Activated CD4-positive, CD25-positive, alpha-beta regulatory T cell treated with anti-CD3 and anti-CD28 coated beads, Interleukin-2, amount 50 U/mL, for 72 hours (primary cell): ENCODE measurements around the gene CP.
"Not testable (repeated sequence)": the region's sequence is repeated elsewhere in the genome, so short reads cannot be mapped to it uniquely, and the experiment has no call there.

Experiments
- DNase-seq: peaks from one replicate; pipeline ENCODE4 v3.0.0; 2021

CP gene

GRCh38 chr3:149221783-149222517 lies at the start of gene CP:
TSS of gene CP (minus strand) at chr3:149221829. CDS start at chr3:149221792, 37 bp downstream.
- DNase-seq: no peak

GRCh38 chr3:149270180-149270579 lies 48.6 kb upstream of the CP start:
- DNase-seq: no peak

GRCh38 chr3:149269687-149270086 lies 48.1 kb upstream of the CP start:
- no peak for DNase-seq

DNA sequence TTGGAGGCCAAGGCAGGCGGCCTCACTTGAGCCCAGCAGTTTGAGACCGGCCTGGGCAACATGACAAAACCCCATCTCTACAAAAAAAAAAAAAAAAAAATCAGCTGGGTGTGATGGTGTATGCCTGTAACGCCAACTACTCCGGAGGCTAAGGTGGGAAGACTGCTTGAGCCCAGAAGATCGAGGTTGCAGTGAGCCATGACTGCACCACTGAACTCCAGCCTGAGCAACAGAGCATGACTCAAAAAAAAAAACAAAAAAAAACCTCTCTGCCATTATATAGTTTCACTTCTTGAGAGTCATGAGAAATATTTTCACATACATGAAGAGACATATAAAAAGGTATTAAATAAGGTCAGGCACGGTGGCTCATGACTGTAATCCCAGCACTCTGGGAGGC lies 45.9 kb upstream of the CP start:
- no peak for DNase-seq

GRCh38 chr3:149266736-149267135 lies 45.1 kb upstream of the CP start:
- DNase-seq: no peak

DNA sequence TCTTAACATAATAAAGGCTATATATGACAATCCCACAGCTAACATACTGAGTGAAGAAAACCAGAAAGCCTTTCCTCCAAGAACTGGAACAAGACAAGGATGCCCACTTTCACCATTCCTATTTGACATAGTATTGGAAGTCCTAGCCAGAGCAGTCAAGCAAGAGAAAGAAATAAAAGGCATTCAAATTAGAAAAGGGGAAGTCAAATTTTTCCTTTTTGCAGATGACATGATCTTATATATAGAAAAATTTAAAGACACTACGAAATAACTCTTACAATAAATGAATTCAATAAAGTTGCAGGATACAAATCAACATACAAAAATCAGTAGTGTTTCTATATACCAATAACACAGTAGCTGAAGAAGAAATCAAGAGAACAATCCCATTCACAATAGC lies 42.2 kb upstream of the CP start:
- no peak for DNase-seq

DNA sequence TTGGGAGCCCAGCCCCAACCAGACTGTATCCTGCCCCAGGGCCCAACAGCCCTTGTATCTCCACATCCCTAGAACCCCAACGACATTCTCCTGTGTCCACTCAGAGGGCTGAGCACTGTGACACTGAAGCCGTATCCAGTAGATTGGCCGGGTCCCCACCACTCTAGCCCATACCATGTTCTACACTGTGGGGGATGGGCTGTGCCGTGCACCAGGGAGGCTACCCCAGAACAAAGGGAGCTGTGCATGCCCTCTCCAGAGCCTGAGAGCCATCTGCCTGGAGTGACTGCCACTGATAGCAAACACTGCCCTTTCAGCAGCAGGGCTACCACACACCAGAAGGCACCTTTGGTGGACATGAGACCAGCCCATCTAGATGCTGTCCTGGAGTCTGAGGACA lies 37.1 kb upstream of the CP start:
- no peak for DNase-seq

GRCh38 chr3:149258298-149258697 lies 36.7 kb upstream of the CP start:
- DNase-seq: no peak

DNA sequence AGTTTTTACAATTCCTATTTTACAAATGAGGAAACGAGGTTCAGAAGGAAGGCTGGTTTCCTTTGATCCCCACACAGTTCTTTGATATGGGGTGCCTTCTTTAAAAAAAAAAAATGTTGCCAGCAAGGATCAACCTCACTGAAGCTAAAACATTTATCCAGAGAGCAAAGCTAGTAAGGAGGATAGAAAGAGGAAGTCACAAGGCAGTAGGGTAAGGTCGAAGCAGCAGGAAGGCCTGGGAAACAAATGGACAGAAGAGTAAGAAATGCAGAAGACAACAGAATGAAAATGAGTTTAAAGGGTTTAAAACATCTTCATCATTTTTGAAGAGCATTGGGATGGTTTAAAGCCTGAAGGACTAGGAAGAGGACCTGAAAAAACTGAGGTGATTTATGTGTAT lies 30.6 kb upstream of the CP start:
- no peak for DNase-seq

DNA sequence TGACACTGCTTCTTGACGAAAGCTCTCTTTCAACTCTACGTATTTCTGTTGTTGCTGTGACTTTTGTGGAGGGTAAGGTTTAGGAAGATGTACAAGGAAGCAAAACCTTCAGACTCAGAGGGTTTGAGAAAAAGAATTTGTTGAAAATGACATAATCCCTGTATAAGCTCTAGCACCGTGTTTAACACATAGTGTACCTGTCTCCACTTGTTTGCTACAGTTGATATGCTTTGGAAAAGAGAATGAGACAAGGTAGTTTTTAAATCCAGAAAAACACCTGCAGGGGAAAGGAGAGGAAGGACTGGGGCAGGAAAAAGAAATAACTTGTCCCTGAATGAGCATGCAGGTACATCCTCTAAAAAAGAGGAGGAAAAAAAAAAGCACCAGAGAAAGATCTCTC lies 29.6 kb upstream of the CP start:
- DNase-seq: no peak

- DNase-seq: no peak
Measured at GRCh38 chr3:149247929-149248691, 26.5 kb upstream of the CP start.

- DNase-seq: no peak
Measured at GRCh38 chr3:149247008-149247710, 25.5 kb upstream of the CP start.

GRCh38 chr3:149245738-149246451 lies 24.3 kb upstream of the CP start:
- no peak for DNase-seq

DNA sequence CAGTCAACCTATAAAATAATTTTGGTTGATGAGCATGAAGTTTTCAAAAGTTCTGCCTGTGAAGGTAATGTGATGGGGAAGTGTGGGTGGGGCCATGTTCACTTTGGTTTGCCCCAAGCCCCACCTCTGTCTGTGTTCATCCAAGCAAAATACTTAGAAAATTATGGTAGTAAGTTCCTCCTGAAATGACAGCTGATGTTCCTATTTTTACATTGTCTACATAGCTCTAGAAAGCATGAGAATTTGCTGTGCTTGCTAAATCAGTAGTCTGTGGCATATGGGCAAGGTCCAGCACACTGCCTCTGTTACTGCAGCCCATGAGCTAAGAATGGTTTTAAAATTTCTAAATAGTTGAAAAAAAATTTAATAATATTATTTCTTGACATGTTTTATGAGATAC lies 21.9 kb upstream of the CP start:
- DNase-seq: no peak

DNA sequence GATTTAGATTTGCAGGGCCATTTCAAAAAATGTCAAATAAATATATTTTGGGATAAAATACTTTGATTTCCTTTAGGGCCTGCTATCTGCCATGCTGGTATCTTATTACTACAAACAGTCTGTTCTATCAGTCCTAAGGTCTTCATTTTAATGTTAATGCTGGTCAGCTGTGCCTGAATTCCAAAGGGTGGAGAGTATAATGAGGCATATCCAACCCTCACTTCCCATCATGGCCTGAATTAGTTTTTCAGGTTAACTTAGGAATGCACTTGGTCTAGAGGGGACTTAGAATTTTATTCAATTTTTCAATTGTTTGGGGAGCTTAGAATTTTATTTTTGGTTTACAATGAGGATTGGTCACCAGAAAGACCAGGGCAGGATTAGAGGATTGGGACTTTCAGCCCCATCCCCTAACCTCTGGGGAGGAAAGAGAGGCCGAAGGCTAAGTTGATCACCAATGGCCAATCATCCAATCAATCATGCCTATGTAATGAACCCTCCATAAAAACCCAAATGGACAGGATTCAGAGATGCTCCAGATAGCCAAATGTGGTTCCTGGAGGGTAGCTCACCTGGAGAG lies 17.8 kb upstream of the CP start:
- DNase-seq: no peak

GRCh38 chr3:149238268-149238667 lies 16.6 kb upstream of the CP start:
- not testable (repeated sequence) for DNase-seq

DNA sequence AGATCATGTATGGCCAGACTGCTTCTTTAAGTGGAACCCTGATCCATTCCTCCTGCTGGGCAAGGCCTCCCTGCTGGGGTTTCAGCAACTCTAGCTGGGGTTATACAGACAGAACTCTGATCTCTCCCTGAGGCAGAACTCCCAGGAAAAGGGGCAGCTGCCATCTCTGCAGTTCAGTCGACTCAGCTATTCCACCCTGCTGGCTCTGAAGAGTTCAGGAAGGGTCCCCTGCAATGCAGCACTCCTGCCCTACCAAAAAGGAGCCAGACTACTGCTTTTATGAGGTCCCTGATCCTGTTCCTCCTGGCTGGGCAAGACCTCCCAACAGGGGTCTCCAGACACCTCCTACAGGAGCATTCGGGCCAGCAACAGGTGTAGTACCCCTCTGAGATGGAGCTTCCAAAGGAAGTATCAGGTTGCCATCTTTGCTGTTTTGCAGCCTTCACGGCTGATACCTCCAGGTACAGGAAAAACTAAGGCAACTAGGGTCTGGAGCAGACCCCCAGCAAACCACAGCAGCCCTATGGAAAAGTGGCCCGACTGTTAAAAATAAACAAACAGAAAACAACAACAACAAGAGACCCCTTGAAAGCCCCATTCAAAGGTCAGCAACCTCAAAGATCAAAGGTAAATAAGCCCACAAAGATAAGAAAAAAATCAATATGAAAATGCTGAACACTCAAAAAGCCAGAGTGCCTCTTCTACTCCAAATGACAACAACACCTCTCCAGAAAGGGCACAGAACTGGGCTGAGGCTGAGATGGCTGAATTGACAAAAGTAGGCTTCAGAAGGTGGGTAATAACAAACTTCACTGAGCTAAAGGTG lies 14.2 kb upstream of the CP start:
- no peak for DNase-seq

- no peak for DNase-seq
Measured at GRCh38 chr3:149234671-149235245, 13.1 kb upstream of the CP start.

- no peak for DNase-seq
Measured at GRCh38 chr3:149233323-149233722, 11.7 kb upstream of the CP start.

DNA sequence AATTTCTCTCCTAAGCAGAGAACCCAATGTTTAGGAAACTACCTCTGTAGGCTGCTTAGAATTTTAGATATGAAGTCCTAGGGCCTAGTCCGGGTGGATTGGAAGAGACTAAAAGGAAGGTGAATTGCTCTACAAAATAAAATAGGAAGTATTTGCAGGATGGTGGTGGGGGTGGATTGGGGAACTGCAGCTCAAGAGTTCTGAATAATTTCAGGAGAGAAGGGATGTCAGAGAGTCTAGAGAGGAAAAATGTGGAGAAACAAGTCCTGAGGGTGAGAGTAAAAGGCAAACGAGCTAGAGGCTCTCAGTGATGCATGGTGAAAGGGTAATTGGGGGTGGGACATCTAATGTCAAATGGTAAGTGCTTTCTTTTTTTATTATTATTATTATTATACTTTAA lies 10.2 kb upstream of the CP start:
- DNase-seq: no peak

GRCh38 chr3:149227591-149228268 lies 6.1 kb upstream of the CP start:
- DNase-seq: no peak
